Transverse colon (tissue), 4 donors: ENCODE data around the gene ME3.

Experiments used
- CTCF ChIP-seq, 5 experiments: fragments of 200-600 bp in 3 of 5; fragments of 450-650 bp in 2 of 5; sonication (generic) in 3 of 5; IDR thresholded peaks; 1 replicate in 2 of 5; 2 replicates in 3 of 5; pipeline ENCODE4 v1.5.1; 2016 to 2017; ENCODE audit warnings: antibody characterized with exemption in 5 of 5, inconsistent platforms in 3 of 5, mild to moderate bottlenecking in 2 of 5, moderate library complexity in 1 of 5
- EP300 ChIP-seq: sonication (generic); formaldehyde crosslinking; IDR thresholded peaks from one replicate; pipeline ENCODE4 v1.6.1; 2017; ENCODE audit warnings: antibody characterized with exemption, low read depth
- POLR2A ChIP-seq: fragments of 450-650 bp; IDR thresholded peaks from one replicate; pipeline ENCODE4 v1.6.1; 2016; ENCODE audit warnings: antibody characterized with exemption, mild to moderate bottlenecking, moderate library complexity
- POLR2AphosphoS5 ChIP-seq, 3 donors: sonication (generic); formaldehyde crosslinking; IDR thresholded peaks; one replicate each; pipeline ENCODE4 v1.6.1; 2016; ENCODE audit warnings: antibody characterized with exemption in 3 of 3

DNA sequence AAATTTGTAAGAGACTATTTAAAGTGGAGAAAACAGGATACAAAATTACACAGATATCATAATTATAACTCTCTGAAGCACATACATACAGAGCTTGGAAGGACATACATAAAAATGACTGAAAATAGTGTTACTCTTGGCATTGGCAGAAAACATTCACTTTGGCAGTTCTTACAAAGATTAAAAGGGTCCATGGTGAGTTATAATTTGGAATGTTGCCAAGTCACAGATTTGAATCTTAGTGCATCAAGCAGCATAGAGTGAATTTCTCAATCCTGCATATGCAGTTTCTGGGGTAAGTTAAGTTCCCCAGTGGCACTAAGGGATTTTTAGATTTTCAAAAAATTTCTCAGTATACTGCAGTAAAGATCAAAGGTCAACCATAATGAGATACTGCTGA, 181.8 kb downstream of the ME3 start:
- no peak for TF ChIP-seq POLR2AphosphoS5 (IDR thresholded peaks at IDR 0.05)
- no peak for TF ChIP-seq CTCF (IDR thresholded peaks at IDR 0.05)
- TF ChIP-seq POLR2A, result no peak
- no peak for TF ChIP-seq EP300
